IMR-90 (cell line): ENCODE measurements around the gene GPAM. TPM values are rescaled to one million over a fixed set of nuclear protein-coding genes. Genes with fewer than 3 reads are reported as not detected.

Experiments
- ATAC-seq: fragments of 200-7000 bp; cut with Tn5 transposase; 2 replicates; pipeline ENCODE4 v1.9.1; 2020; ENCODE audit warnings: low read depth, mild to moderate bottlenecking, moderate library complexity
- BruUV-seq: library from RNA; stranded (reverse); fragments of 400-500 nt; replicated peaks from 2 replicates; lab custom pipeline; 2021; lab: Mats Ljungman, UMichigan
- CTCF ChIA-PET: fragments of 300-600 bp; formaldehyde crosslinking; extraction: SDS; loops from one replicate; lab custom pipeline; 2021; ENCODE audit warnings: antibody characterized with exemption; lab: Yijun Ruan, JAX
- POLR2A ChIA-PET: fragments of 300-600 bp; sonication (Branson Sonifier 250); formaldehyde crosslinking; loops from one replicate; lab custom pipeline; 2022; ENCODE audit warnings: antibody characterized with exemption; ENCODE audit not compliant: unreplicated experiment; lab: Charles Lee
- DNase-seq: peaks from one replicate; pipeline ENCODE4 v3.0.0; 2013
- H2AFZ ChIP-seq: replicated peaks from 2 replicates; pipeline ENCODE3; 2013; ENCODE audit warnings: low read length, mild to moderate bottlenecking; ENCODE audit not compliant: poor library complexity
- H2AK5ac ChIP-seq: 2 replicates; pipeline ENCODE4 v1.6.1; 2013; ENCODE audit warnings: low read depth, low read length, inconsistent platforms
- H2AK9ac ChIP-seq: replicated peaks from 2 replicates; pipeline ENCODE3; 2013; ENCODE audit warnings: mild to moderate bottlenecking, low read depth, low read length, moderate library complexity; ENCODE audit not compliant: poor library complexity
- H2BK120ac ChIP-seq: 2 replicates; pipeline ENCODE4 v1.6.1; 2013; ENCODE audit warnings: low read depth, low read length, inconsistent platforms
- H2BK15ac ChIP-seq: 3 replicates; pipeline ENCODE4 v1.6.1; 2013; ENCODE audit warnings: low read depth, low read length, inconsistent platforms
- H2BK20ac ChIP-seq: 2 replicates; pipeline ENCODE4 v1.6.1; 2013; ENCODE audit warnings: low read depth, mild to moderate bottlenecking, inconsistent platforms, low read length, moderate library complexity
- H2BK5ac ChIP-seq: 2 replicates; pipeline ENCODE4 v1.6.1; 2013; ENCODE audit warnings: mild to moderate bottlenecking, low read depth, low read length, inconsistent platforms; ENCODE audit not compliant: poor library complexity, severe bottlenecking
- H3K14ac ChIP-seq: replicated peaks from 2 replicates; pipeline ENCODE4 v1.6.1; 2013; ENCODE audit warnings: low read depth, low read length, inconsistent platforms
- H3K18ac ChIP-seq: 2 replicates; pipeline ENCODE4 v1.6.1; 2013; ENCODE audit warnings: low read depth, low read length, control low read depth
- H3K23ac ChIP-seq: 2 replicates; pipeline ENCODE4 v1.6.1; 2013; ENCODE audit warnings: low read depth, low read length, inconsistent platforms
- H3K27ac ChIP-seq: 2 replicates; pipeline ENCODE4 v1.5.1; 2013; ENCODE audit warnings: mild to moderate bottlenecking, control low read depth, low read length; ENCODE audit not compliant: insufficient read depth
- H3K27me3 ChIP-seq: 2 replicates; pipeline ENCODE4 v1.6.1; 2013; ENCODE audit warnings: low read length; ENCODE audit not compliant: control insufficient read depth, insufficient read depth
- H3K36me3 ChIP-seq: 2 replicates; pipeline ENCODE4 v1.6.1; 2013; ENCODE audit warnings: low read length, mixed read lengths; ENCODE audit not compliant: control insufficient read depth, insufficient read depth
- H3K4ac ChIP-seq: 2 replicates; pipeline ENCODE4 v1.6.1; 2013; ENCODE audit warnings: low read depth, low read length, inconsistent platforms
- H3K4me1 ChIP-seq: 2 replicates; pipeline ENCODE4 v1.6.1; 2013; ENCODE audit warnings: low read length, mixed read lengths; ENCODE audit not compliant: control insufficient read depth, insufficient read depth
- H3K4me2 ChIP-seq: 2 replicates; pipeline ENCODE4 v1.6.1; 2013; ENCODE audit warnings: low read depth, mild to moderate bottlenecking, control low read depth, low read length, moderate library complexity
- H3K4me3 ChIP-seq: 2 replicates; pipeline ENCODE4 v1.5.1; 2013; ENCODE audit warnings: low read depth, mild to moderate bottlenecking, control low read depth, low read length, moderate library complexity; ENCODE audit not compliant: insufficient read depth
- H3K56ac ChIP-seq: 2 replicates; pipeline ENCODE4 v1.6.1; 2013; ENCODE audit warnings: low read length, inconsistent platforms; ENCODE audit not compliant: insufficient read depth; ENCODE audit errors: extremely low read depth
- H3K79me1 ChIP-seq, 2 experiments: 2 replicates each; pipeline ENCODE4 v1.6.1; 2013; ENCODE audit warnings: low read length in 2 of 2, inconsistent platforms in 1 of 2, low read depth in 1 of 2
- H3K9ac ChIP-seq: 2 replicates; pipeline ENCODE4 v1.6.1; 2013; ENCODE audit warnings: low read depth, low read length, control low read depth
- H3K9me1 ChIP-seq: 2 replicates; pipeline ENCODE4 v1.6.1; 2013; ENCODE audit warnings: low read length, inconsistent platforms; ENCODE audit not compliant: insufficient read depth
- H3K9me3 ChIP-seq: 2 replicates; pipeline ENCODE4 v1.6.1; 2013; ENCODE audit warnings: low read length; ENCODE audit not compliant: control insufficient read depth, insufficient read depth
- H4K20me1 ChIP-seq: 2 replicates; pipeline ENCODE4 v1.6.1; 2013; ENCODE audit warnings: low read length, inconsistent platforms; ENCODE audit not compliant: insufficient read depth
- H4K5ac ChIP-seq: 2 replicates; pipeline ENCODE4 v1.6.1; 2013; ENCODE audit warnings: mild to moderate bottlenecking, low read depth, low read length, control low read depth
- H4K8ac ChIP-seq, 2 experiments: 2 replicates each; pipeline ENCODE4 v1.6.1; 2013; ENCODE audit warnings: low read depth in 2 of 2, low read length in 2 of 2, control low read depth in 1 of 2, inconsistent platforms in 1 of 2
- H4K91ac ChIP-seq: 2 replicates; pipeline ENCODE4 v1.6.1; 2013; ENCODE audit warnings: low read depth, low read length, inconsistent platforms; ENCODE audit not compliant: insufficient read depth
- BHLHE40 ChIP-seq: fragments of 150-350 bp; IDR thresholded peaks from 2 replicates; pipeline ENCODE4 v1.6.1; 2016; ENCODE audit warnings: mild to moderate bottlenecking, low read depth, low read length
- CEBPB ChIP-seq: IDR thresholded peaks from 2 replicates; pipeline ENCODE4 v1.6.1; 2012; ENCODE audit warnings: low read depth, low read length, improper control_type of control experiment
- CHD1 ChIP-seq: IDR thresholded peaks from 2 replicates; pipeline ENCODE4 v1.6.1; 2012; ENCODE audit warnings: low read depth, low read length, improper control_type of control experiment
- FOS ChIP-seq: fragments of 150-350 bp; IDR thresholded peaks from 2 replicates; pipeline ENCODE4 v1.6.1; 2016; ENCODE audit warnings: low read depth, low read length
- MAFK ChIP-seq: IDR thresholded peaks from 2 replicates; pipeline ENCODE4 v1.6.1; 2012; ENCODE audit warnings: low read depth, low read length, improper control_type of control experiment
- MXI1 ChIP-seq: IDR thresholded peaks from 2 replicates; pipeline ENCODE4 v1.6.1; 2012; ENCODE audit warnings: low read depth, mild to moderate bottlenecking, low read length, moderate library complexity, borderline replicate concordance
- NFE2L2 ChIP-seq: fragments of 150-350 bp; IDR thresholded peaks from 2 replicates; pipeline ENCODE4 v1.6.1; 2016; ENCODE audit warnings: low read depth, mild to moderate bottlenecking, low read length
- POLR2A ChIP-seq: IDR thresholded peaks from 2 replicates; pipeline ENCODE4 v1.6.1; 2012; ENCODE audit warnings: mild to moderate bottlenecking, low read depth, low read length
- RAD21 ChIP-seq: IDR thresholded peaks from 2 replicates; pipeline ENCODE4 v1.6.1; 2012; ENCODE audit warnings: low read length, improper control_type of control experiment
- RCOR1 ChIP-seq: IDR thresholded peaks from 2 replicates; pipeline ENCODE4 v1.6.1; 2012; ENCODE audit warnings: mild to moderate bottlenecking, low read length, improper control_type of control experiment; ENCODE audit not compliant: insufficient replicate concordance
- RFX5 ChIP-seq: IDR thresholded peaks from 2 replicates; pipeline ENCODE4 v1.8.0; 2012; ENCODE audit warnings: low read depth, mild to moderate bottlenecking, low read length, moderate library complexity
- SMC3 ChIP-seq: fragments of 150-350 bp; IDR thresholded peaks from 2 replicates; pipeline ENCODE4 v1.6.1; 2016; ENCODE audit warnings: low read depth, mild to moderate bottlenecking, antibody characterized with exemption, low read length, moderate library complexity
- WGBS, 2 experiments: methylation state at CpG; one replicate each; pipeline versions ENCODE4 v1.1.5 to v1.1.7; 2013; ENCODE audit warnings: missing lambda C conversion rate in 2 of 2; ENCODE audit not compliant: insufficient read length in 1 of 2; ENCODE audit errors: extremely low coverage in 2 of 2; 5-methylcytosine and 5-hydroxymethylcytosine counted together
- dilution Hi-C: fragments of 300-500 bp; cut with HindIII; formaldehyde crosslinking; loops from one replicate; pipeline ENCODE4 v1.14.3; 2018; ENCODE audit warnings: low sequenced_read_pairs; ENCODE audit not compliant: unreplicated experiment
- in situ Hi-C: fragments of 300-500 bp; cut with MboI; formaldehyde crosslinking; loops from 3 replicates; pipeline ENCODE4 v1.14.3; 2019; ENCODE audit warnings: low sequenced_read_pairs, inconsistent platforms, mixed read lengths
- intact Hi-C: fragments of 100-400 bp; cut with micrococcal nuclease; formaldehyde crosslinking; loops from 2 replicates; pipeline ENCODE4 v1.10.0; 2022
- polyA plus RNA-seq, 3 experiments: library from polyadenylated mRNA; depleted of rRNA; stranded (reverse); fragments of >200 nt; gene quantifications; 2 replicates each; pipeline ENCODE4 v1.2.3, GENCODE V29; 2012; ENCODE audit warnings: low replicate concordance in 1 of 3
- total RNA-seq: library from RNA; depleted of rRNA; stranded (reverse); fragments of >200 nt; gene quantifications from 2 replicates; pipeline ENCODE4 v1.2.3, GENCODE V29; 2012
- TF ChIP-seq, protein P1 (sequence below): conservative IDR thresholded peaks from 2 replicates; pipeline ENCODE4 v1.5.1; 2012; ENCODE audit warnings: mild to moderate bottlenecking, low read depth, low read length, improper control_type of control experiment
- TF ChIP-seq, protein P2 (sequence below): fragments of 150-350 bp; IDR thresholded peaks from 2 replicates; pipeline ENCODE4 v1.6.1; 2017; ENCODE audit warnings: mild to moderate bottlenecking, antibody characterized with exemption, low read length, low read depth
- TF ChIP-seq, protein P3 (sequence below): fragments of 150-350 bp; IDR thresholded peaks from 2 replicates; pipeline ENCODE4 v1.6.1; 2016; ENCODE audit warnings: low read depth, mild to moderate bottlenecking, low read length, moderate library complexity, borderline replicate concordance

Gene GPAM
- total and polyA plus RNA-seq, 2 of the 4 experiments (the other 2 are of a cell fraction): 3.5 to 11.5 TPM

DNA sequence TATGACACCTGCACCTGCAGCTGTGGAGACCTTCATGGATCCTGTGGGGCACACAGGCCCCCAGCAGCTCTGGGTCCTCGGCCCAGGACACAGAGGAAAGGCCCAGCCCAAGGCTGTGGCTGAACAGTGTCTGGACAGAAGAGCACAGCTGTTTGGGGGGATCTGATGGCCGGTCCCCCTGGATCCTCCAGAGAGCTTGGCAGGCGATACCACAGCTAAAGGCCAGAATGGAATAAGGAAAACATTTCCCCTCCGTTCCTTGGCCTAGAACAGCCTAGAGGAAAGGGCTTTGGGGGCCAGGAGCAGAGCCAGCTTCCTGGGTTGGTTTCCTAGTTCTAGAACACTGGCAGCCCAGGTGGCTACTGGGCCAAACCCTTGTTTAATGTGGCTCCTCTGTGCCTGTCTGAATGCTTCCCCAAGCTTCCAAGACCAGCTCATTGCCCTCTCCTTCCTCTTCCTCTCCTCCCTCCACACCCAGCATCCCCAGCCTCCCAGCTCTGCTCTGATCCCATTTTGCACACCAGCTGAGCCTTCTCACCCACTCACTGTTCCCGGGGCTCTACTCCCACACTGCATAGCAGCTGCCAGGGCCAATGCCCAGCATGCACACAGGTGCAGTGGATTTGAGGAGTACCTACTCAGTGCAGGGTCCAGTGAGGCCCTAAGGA, 46.9 kb downstream of the GPAM start:
- Histone ChIP-seq H3K9ac (no peak overlapping the region), H3K9me3 (no peaks in the 10 kb centered on the region), H2AK9ac (no peak overlapping the region), H2BK20ac (no peak overlapping the region), H4K20me1 (no peaks in the 10 kb centered on the region), H3K56ac (no peak overlapping the region), H2BK15ac (no peak overlapping the region), H2AK5ac (no peak overlapping the region), H2BK120ac (no peak overlapping the region), H3K14ac (no peak overlapping the region), H3K9me1 (no peaks in the 10 kb centered on the region), H3K4me3 (no peak overlapping the region), H3K4me2 (no peak overlapping the region), H3K27me3 (no peaks in the 10 kb centered on the region; the same call in 1 of the 2 replicates), H3K23ac (no peak overlapping the region), H4K8ac (no peak overlapping the region), H3K18ac (no peak overlapping the region), H3K4me1 (no peaks in the 10 kb centered on the region), H3K36me3 (no peaks in the 10 kb centered on the region), H3K27ac (no peak overlapping the region), H3K79me1 (no peaks in the 10 kb centered on the region), H3K4ac (no peak overlapping the region), H2BK5ac (no peak overlapping the region), H4K5ac (no peak overlapping the region), H4K91ac (no peak overlapping the region), H2AFZ (no peak overlapping the region)
- no CpG with 5 or more reads among the region's 5 CpGs for WGBS, 2 experiments
- no peak for DNase-seq
- in situ Hi-C loops (loop anchor here (10.0 to 25.0 kb wide), 4 partner anchors 178 to 1824 kb away; partner anchors contain the start of gene SMNDC1), intact Hi-C loops (loop anchor here (1.0 to 5.0 kb wide), 3 partner anchors 179 to 1389 kb away; partner anchors contain the start of gene ADRA2A), dilution Hi-C loops (no loop called here)
- ATAC-seq: no peak
- no TSS peak for BruUV-seq
- CTCF ChIA-PET: interaction anchor here (0.6 to 2.7 kb wide), 13 partner anchors 8 to 1523 kb away, joined by 3 to 17 read pairs (median 4); partner anchors contain the start of genes ADRA2A and GPAM
- POLR2A ChIA-PET: no interaction called here
- TF ChIP-seq RCOR1 (no peak), SMC3 (no peak), RFX5 (no peak), CHD1 (no peak), BHLHE40 (no peak), RAD21 (no peak), FOS (no peak), MAFK (no peak), NFE2L2 (no peak), MXI1 (no peak), CEBPB (no peak), POLR2A (no peak)
- TF ChIP-seq, protein P1, sequence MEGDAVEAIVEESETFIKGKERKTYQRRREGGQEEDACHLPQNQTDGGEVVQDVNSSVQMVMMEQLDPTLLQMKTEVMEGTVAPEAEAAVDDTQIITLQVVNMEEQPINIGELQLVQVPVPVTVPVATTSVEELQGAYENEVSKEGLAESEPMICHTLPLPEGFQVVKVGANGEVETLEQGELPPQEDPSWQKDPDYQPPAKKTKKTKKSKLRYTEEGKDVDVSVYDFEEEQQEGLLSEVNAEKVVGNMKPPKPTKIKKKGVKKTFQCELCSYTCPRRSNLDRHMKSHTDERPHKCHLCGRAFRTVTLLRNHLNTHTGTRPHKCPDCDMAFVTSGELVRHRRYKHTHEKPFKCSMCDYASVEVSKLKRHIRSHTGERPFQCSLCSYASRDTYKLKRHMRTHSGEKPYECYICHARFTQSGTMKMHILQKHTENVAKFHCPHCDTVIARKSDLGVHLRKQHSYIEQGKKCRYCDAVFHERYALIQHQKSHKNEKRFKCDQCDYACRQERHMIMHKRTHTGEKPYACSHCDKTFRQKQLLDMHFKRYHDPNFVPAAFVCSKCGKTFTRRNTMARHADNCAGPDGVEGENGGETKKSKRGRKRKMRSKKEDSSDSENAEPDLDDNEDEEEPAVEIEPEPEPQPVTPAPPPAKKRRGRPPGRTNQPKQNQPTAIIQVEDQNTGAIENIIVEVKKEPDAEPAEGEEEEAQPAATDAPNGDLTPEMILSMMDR: no peak
- TF ChIP-seq, protein P2, sequence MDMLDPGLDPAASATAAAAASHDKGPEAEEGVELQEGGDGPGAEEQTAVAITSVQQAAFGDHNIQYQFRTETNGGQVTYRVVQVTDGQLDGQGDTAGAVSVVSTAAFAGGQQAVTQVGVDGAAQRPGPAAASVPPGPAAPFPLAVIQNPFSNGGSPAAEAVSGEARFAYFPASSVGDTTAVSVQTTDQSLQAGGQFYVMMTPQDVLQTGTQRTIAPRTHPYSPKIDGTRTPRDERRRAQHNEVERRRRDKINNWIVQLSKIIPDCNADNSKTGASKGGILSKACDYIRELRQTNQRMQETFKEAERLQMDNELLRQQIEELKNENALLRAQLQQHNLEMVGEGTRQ: no peak
- TF ChIP-seq, protein P3, sequence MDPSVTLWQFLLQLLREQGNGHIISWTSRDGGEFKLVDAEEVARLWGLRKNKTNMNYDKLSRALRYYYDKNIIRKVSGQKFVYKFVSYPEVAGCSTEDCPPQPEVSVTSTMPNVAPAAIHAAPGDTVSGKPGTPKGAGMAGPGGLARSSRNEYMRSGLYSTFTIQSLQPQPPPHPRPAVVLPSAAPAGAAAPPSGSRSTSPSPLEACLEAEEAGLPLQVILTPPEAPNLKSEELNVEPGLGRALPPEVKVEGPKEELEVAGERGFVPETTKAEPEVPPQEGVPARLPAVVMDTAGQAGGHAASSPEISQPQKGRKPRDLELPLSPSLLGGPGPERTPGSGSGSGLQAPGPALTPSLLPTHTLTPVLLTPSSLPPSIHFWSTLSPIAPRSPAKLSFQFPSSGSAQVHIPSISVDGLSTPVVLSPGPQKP: no peak
